ENCODE measurements around the gene ATF3. TPM values are rescaled to one million over a fixed set of nuclear protein-coding genes. Genes with fewer than 3 reads are reported as not detected.

Gene ATF3
- total RNA-seq, 1 experiment from 2014 or later: 43.2 TPM

DNA sequence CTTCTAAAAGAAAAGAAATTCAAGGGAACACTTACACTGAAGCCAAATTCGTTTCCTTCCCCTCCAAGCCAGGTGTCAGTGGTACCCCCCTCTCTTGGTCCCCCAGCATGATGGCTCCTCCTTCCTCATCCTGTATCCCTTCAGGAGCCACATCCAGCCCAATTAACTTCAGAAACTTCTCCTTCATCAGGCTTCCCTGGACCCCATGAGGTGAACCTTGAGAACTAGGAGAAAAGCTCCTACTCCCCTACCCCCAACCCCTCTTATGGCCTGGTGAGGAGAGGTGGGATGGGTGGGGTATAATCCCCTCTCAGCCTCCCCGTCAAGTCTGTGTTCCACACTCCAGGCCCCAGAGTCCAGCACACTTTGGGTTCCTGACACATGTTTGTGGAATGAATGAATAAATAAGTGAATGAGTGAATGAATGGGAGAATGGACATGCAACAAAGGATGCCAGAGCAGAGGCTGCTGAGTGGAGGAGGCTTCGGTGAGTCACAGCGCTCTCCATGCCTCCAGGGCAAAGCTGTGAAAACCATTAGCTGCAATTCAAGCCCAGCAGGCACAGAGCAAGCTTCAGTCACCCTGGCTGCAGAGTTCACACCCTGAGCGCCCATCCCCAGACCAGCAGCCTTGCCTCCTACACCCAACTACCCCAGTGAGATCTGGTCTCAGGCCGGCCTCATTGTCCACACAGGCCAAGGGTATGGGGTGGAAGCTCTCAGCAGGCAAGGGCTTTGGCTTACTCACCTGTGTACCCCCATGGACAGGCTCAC is 47.3 kb downstream of the ATF3 start:
- no peaks in the 10 kb centered on the region for H3K9me2 ChIP-seq (ENCODE audit: insufficient read depth)
- no peak overlapping the region for H3K9ac ChIP-seq (ENCODE audit: low read length)
- peak; percentile 50 for ATAC-seq
- H3K4me2 ChIP-seq (ENCODE audit: low read length): peak overlapping the region; percentile 23; the same call in 1 of the 2 replicates
- no peak overlapping the region for H3K27ac ChIP-seq (ENCODE audit: low read depth, low read length)
- no peak overlapping the region for H2AFZ ChIP-seq (ENCODE audit: low read depth, low read length, poor library complexity, severe bottlenecking)
- no peaks in the 10 kb centered on the region for H3K9me3 ChIP-seq (ENCODE audit: control insufficient read depth in 1 of 2, insufficient read depth in 1 of 2, low read depth in 1 of 2, low read length in 2 of 2)
- peaks cover 0 to 13% of the 10 kb centered on the region in 2 experiments; a peak in 2 of 4 replicates for H3K4me1 ChIP-seq (ENCODE audit: control insufficient read depth in 1 of 2, insufficient read depth in 2 of 2, low read length in 2 of 2)
- RAD21 ChIA-PET (ENCODE audit: low non-redundant PET in 1 of 2, low total read pairs in 2 of 2, uncharacterized antibody in 2 of 2, unreplicated experiment in 2 of 2): no interaction called here
- CTCF ChIA-PET: interaction anchor here (0.9 to 2.3 kb wide), 2 partner anchors 9 to 13 kb away, joined by 3 to 16 read pairs; no protein-coding TSS in a partner anchor
- TF ChIP-seq ELF1 (IDR thresholded peaks at IDR 0.05; ENCODE audit: borderline replicate concordance, low read depth) (no peak), ZFX (IDR thresholded peaks at IDR 0.05) (no peak), EGR1 (IDR thresholded peaks at IDR 0.05; ENCODE audit: low read depth) (no peak), ATF3 (IDR thresholded peaks at IDR 0.05) (no peak), SRF (IDR thresholded peaks at IDR 0.05; ENCODE audit: low read depth) (no peak), EZH2phosphoT487 (IDR thresholded peaks at IDR 0.05; ENCODE audit: borderline replicate concordance) (no peak), POLR2AphosphoS5 (IDR thresholded peaks at IDR 0.05; ENCODE audit: low read depth, low read length) (no peak), FOSL1 (IDR thresholded peaks at IDR 0.05; ENCODE audit: low read depth) (no peak), JUND (IDR thresholded peaks at IDR 0.05) (no peak), CEBPB (IDR thresholded peaks at IDR 0.05; ENCODE audit: low read depth) (no peak)
- TF ChIP-seq, protein P1, sequence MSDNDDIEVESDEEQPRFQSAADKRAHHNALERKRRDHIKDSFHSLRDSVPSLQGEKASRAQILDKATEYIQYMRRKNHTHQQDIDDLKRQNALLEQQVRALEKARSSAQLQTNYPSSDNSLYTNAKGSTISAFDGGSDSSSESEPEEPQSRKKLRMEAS (IDR thresholded peaks at IDR 0.05): no peak
- TF ChIP-seq, protein P2, sequence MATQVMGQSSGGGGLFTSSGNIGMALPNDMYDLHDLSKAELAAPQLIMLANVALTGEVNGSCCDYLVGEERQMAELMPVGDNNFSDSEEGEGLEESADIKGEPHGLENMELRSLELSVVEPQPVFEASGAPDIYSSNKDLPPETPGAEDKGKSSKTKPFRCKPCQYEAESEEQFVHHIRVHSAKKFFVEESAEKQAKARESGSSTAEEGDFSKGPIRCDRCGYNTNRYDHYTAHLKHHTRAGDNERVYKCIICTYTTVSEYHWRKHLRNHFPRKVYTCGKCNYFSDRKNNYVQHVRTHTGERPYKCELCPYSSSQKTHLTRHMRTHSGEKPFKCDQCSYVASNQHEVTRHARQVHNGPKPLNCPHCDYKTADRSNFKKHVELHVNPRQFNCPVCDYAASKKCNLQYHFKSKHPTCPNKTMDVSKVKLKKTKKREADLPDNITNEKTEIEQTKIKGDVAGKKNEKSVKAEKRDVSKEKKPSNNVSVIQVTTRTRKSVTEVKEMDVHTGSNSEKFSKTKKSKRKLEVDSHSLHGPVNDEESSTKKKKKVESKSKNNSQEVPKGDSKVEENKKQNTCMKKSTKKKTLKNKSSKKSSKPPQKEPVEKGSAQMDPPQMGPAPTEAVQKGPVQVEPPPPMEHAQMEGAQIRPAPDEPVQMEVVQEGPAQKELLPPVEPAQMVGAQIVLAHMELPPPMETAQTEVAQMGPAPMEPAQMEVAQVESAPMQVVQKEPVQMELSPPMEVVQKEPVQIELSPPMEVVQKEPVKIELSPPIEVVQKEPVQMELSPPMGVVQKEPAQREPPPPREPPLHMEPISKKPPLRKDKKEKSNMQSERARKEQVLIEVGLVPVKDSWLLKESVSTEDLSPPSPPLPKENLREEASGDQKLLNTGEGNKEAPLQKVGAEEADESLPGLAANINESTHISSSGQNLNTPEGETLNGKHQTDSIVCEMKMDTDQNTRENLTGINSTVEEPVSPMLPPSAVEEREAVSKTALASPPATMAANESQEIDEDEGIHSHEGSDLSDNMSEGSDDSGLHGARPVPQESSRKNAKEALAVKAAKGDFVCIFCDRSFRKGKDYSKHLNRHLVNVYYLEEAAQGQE (IDR thresholded peaks at IDR 0.05; ENCODE audit: low read depth): no peak
- no peak overlapping the region for H3K4me3 ChIP-seq (replicated peaks in 1 of 2; ENCODE audit: low read depth in 1 of 2, low read length in 2 of 2)
- no peaks in the 10 kb centered on the region for H4K20me1 ChIP-seq (ENCODE audit: insufficient read depth)
- no peaks in the 10 kb centered on the region for H3K36me3 ChIP-seq (ENCODE audit: control insufficient read depth in 1 of 2, insufficient read depth in 2 of 2, low read length in 2 of 2)
- H3K79me2 ChIP-seq (ENCODE audit: insufficient read depth, low read length): no peaks in the 10 kb centered on the region
- POLR2A ChIA-PET: no interaction called here
- intact Hi-C loops (cut with micrococcal nuclease): no loop called here
- no TSS peak for BruUV-seq (replicated peaks)
- no peaks in the 10 kb centered on the region for H3K27me3 ChIP-seq (ENCODE audit: insufficient read depth, low read length)
- DNase-seq (ENCODE audit: low read depth, low spot score): peak; percentile 7
